K562 (cell line): ENCODE data around the gene GALNT18. TPM values are rescaled to one million over a fixed set of nuclear protein-coding genes. Genes with fewer than 3 reads are reported as not detected.

ENCODE experiments used
- ATAC-seq: fragments of 200-7000 bp; cut with Tn5 transposase; 3 replicates; pipeline ENCODE4 v1.9.1; 2020; ENCODE audit warnings: moderate library complexity
- BruUV-seq: library from RNA; stranded (reverse); fragments of 400-500 nt; replicated peaks from 2 replicates; lab custom pipeline; 2021; lab: Mats Ljungman, UMichigan
- CTCF ChIA-PET: fragments of 300-600 bp; formaldehyde crosslinking; extraction: SDS; loops from one replicate; lab custom pipeline; 2021; ENCODE audit warnings: low intra/inter-chr PET ratio; lab: Yijun Ruan, JAX
- POLR2A ChIA-PET: fragments of 300-600, 350-650 bp; sonication (Branson Sonifier 250); formaldehyde crosslinking; extraction: SDS; loops from one replicate; lab custom pipeline; 2021; ENCODE audit warnings: antibody characterized with exemption, inconsistent platforms; lab: Yijun Ruan, JAX
- DNase-seq, 4 experiments: peaks; one replicate each; pipeline versions ENCODE4 v3.0.0 to v3.0.0-alpha.2; 2011 to 2018; ENCODE audit warnings: low spot score in 3 of 4, mixed read lengths in 3 of 4; ENCODE audit errors: extremely low read depth in 1 of 4
- FAIRE-seq: peaks from 2 replicates; lab custom pipeline; 2011; peaks lifted over from hg19 to GRCh38; lab: Jason Lieb, UNC
- H2AFZ ChIP-seq: 2 replicates; pipeline ENCODE4 v1.6.0; 2011; ENCODE audit warnings: low read depth, low read length, control low read depth, inconsistent platforms
- H3K27ac ChIP-seq: fragments of 200-600 bp; 3 replicates; pipeline ENCODE4 v1.8.0; 2011; ENCODE audit warnings: low read depth, mild to moderate bottlenecking, control low read depth, inconsistent platforms, low read length, moderate library complexity, mixed read lengths; ENCODE audit errors: extremely low read depth
- H3K27me3 ChIP-seq, 2 experiments: fragments of 300-600 bp in 1 of 2; 2 replicates in 1 of 2; 3 replicates in 1 of 2; pipeline versions ENCODE4 v1.6.0 to v1.8.0; 2011; ENCODE audit warnings: inconsistent platforms in 2 of 2, low read length in 2 of 2, mild to moderate bottlenecking in 1 of 2, mixed read lengths in 1 of 2, moderate library complexity in 1 of 2; ENCODE audit not compliant: control insufficient read depth in 2 of 2, insufficient read depth in 2 of 2
- H3K36me3 ChIP-seq: fragments of 300-600 bp; 3 replicates; pipeline ENCODE4 v1.8.0; 2011; ENCODE audit warnings: mild to moderate bottlenecking, low read length, inconsistent platforms; ENCODE audit not compliant: control insufficient read depth, insufficient read depth
- H3K4me1 ChIP-seq, 2 experiments: fragments of 200-600 bp in 1 of 2; replicated peaks in 1 of 2; 2 replicates in 1 of 2; 3 replicates in 1 of 2; pipeline versions ENCODE4 v1.5.1 to v1.8.0; 2011; ENCODE audit warnings: inconsistent platforms in 2 of 2, low read length in 2 of 2, mild to moderate bottlenecking in 1 of 2, mixed read lengths in 1 of 2, moderate library complexity in 1 of 2; ENCODE audit not compliant: control insufficient read depth in 2 of 2, insufficient read depth in 2 of 2
- H3K4me2 ChIP-seq: 2 replicates; pipeline ENCODE4 v1.6.1; 2011; ENCODE audit warnings: low read length, control low read depth, inconsistent platforms, mixed read lengths; ENCODE audit not compliant: insufficient read depth
- H3K4me3 ChIP-seq: fragments of 200-600 bp; sonication (generic), shearing (Covaris generic); 2 replicates; pipeline ENCODE4 v1.5.1; 2016; ENCODE audit warnings: control low read depth, inconsistent platforms
- H3K79me2 ChIP-seq: fragments of 200-600 bp; 3 replicates; pipeline ENCODE4 v1.8.0; 2011; ENCODE audit warnings: low read length, inconsistent platforms; ENCODE audit not compliant: control insufficient read depth, insufficient read depth
- H3K9ac ChIP-seq, 2 experiments: 2 replicates each; pipeline versions ENCODE4 v1.6.0 to v1.6.1; 2011; ENCODE audit warnings: low read depth in 2 of 2, low read length in 2 of 2, control low read depth in 1 of 2, inconsistent platforms in 1 of 2, mild to moderate bottlenecking in 1 of 2, mixed read lengths in 1 of 2; ENCODE audit not compliant: insufficient read depth in 1 of 2
- H3K9me1 ChIP-seq: one replicate; pipeline ENCODE4 v1.6.0; 2011; ENCODE audit warnings: inconsistent platforms, mild to moderate bottlenecking, low read length, moderate library complexity; ENCODE audit not compliant: control insufficient read depth, insufficient read depth
- H3K9me3 ChIP-seq: replicated peaks from 2 replicates; pipeline ENCODE4 v1.5.1; 2011; ENCODE audit warnings: low read depth, low read length, inconsistent platforms; ENCODE audit not compliant: control insufficient read depth, insufficient read depth
- H4K20me1 ChIP-seq: replicated peaks from 2 replicates; pipeline ENCODE4 v1.6.1; 2011; ENCODE audit warnings: low read length, inconsistent platforms, mixed read lengths; ENCODE audit not compliant: control insufficient read depth, insufficient read depth
- NR1H2 ChIP-seq: sonication (generic); formaldehyde crosslinking; IDR thresholded peaks from 2 replicates; pipeline ENCODE4 v1.4.0; 2020; ENCODE audit warnings: mild to moderate bottlenecking, missing genetic modification reagents
- PBX2 ChIP-seq, 2 experiments: IDR thresholded peaks in 1 of 2; conservative IDR thresholded peaks in 1 of 2; 2 replicates each; pipeline ENCODE4 v1.6.1; 2016; ENCODE audit warnings: low read depth in 2 of 2, mild to moderate bottlenecking in 1 of 2, missing compliant biosample characterization in 1 of 2, missing genetic modification characterization in 1 of 2, moderate library complexity in 1 of 2
- SRSF3 ChIP-seq: fragments of 200-400 bp; formaldehyde crosslinking; IDR thresholded peaks from 2 replicates; pipeline ENCODE4 v1.6.1; 2016; ENCODE audit warnings: mild to moderate bottlenecking, low read length, moderate library complexity; ENCODE audit not compliant: insufficient read depth
- TAF7 ChIP-seq: fragments of 450-650 bp; IDR thresholded peaks from 2 replicates; pipeline ENCODE4 v1.6.1; 2016; ENCODE audit warnings: missing genetic modification characterization, missing compliant biosample characterization
- ZBTB1 ChIP-seq: sonication (generic); formaldehyde crosslinking; IDR thresholded peaks from 2 replicates; pipeline ENCODE4 v1.8.1; 2023; ENCODE audit warnings: missing genetic modification reagents, low read depth, mild to moderate bottlenecking, borderline replicate concordance
- ZNF121 ChIP-seq: sonication (generic); formaldehyde crosslinking; conservative IDR thresholded peaks from 2 replicates; pipeline ENCODE4 v1.8.0; 2022; ENCODE audit warnings: missing genetic modification reagents
- WGBS: fragments of 100-300 bp; shearing (Covaris generic); methylation state at CpG from one replicate; pipeline ENCODE4 v1.1.6; 2016; ENCODE audit warnings: low coverage, mixed read lengths; ENCODE audit not compliant: insufficient coverage; ENCODE audit errors: missing lambda C conversion rate; 5-methylcytosine and 5-hydroxymethylcytosine counted together
- in situ Hi-C: fragments of 300-500 bp; cut with MboI; formaldehyde crosslinking; loops from 4 replicates; pipeline ENCODE4 v1.15.0; 2018; ENCODE audit warnings: inconsistent platforms, mixed read lengths
- intact Hi-C: fragments of 100-400 bp; cut with micrococcal nuclease; formaldehyde crosslinking; loops from 2 replicates; pipeline ENCODE4 v1.14.2; 2022
- polyA plus RNA-seq, 8 experiments: library from polyadenylated mRNA; depleted of rRNA in 4 of 8; stranded (reverse) in 5 of 8; unstranded in 3 of 8; fragments of >200 nt; fragmentation: Nextera tagmentation in 2 of 8; fragmentation: Illumina TruSeq in 1 of 8; extraction: Ambion mirVana in 2 of 8; extraction: Trizol in 1 of 8; gene quantifications; 2 replicates each; pipeline versions ENCODE4 v1.2.1 to v1.2.3, GENCODE V29; 2011 to 2014; ENCODE audit warnings: inconsistent platforms in 1 of 8, missing spikeins in 1 of 8
- total RNA-seq, 7 experiments: library from RNA; depleted of rRNA in 6 of 7; stranded (reverse); fragments of >200 nt in 6 of 7; fragmentation: Illumina TruSeq in 2 of 7; extraction: Trizol in 2 of 7; gene quantifications; 2 replicates each; pipeline versions ENCODE4 v1.2.1 to v1.2.3, GENCODE V29; 2011 to 2021; ENCODE audit warnings: low replicate concordance in 1 of 7

The GALNT18 gene
- total and polyA plus RNA-seq, 9 of the 15 experiments (the other 6 are each of a cell fraction or from before 2014, with no cell fraction given): not detected

DNA sequence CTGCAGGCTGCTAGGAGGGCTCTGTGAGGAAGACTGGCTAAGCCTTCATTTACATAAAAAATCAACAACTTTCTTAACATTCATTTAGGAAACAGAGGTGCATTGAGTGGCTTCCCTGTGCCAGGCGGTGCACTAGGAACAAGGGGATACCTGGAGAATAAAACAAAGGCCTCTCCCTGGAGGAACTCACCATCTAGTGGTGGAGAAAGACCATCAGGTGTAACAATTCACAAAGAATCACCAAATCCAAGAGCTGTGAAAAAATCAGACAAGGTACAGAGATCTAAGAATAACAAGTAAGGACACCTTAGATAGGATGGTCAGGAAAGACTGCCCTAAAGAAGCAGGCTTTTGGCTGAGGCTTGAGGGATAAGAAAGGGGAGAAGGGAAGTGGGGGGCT lies 309.1 kb downstream of the GALNT18 start:
- in situ Hi-C loops: no loop called here
- FAIRE-seq (no peak), ATAC-seq (no peak), DNase-seq (no peak)
- CTCF ChIA-PET: no interaction called here
- Histone ChIP-seq H3K4me3 (no peak overlapping the region), H3K9me1 (no peaks in the 10 kb centered on the region), H3K4me1 (no peaks in the 10 kb centered on the region), H3K36me3 (no peaks in the 10 kb centered on the region), H3K79me2 (no peaks in the 10 kb centered on the region), H3K27ac (no peak overlapping the region), H3K27me3 (no peaks in the 10 kb centered on the region), H3K4me2 (no peak overlapping the region), H3K9me3 (no peaks in the 10 kb centered on the region), H3K9ac (no peak overlapping the region), H2AFZ (no peak overlapping the region), H4K20me1 (no peaks in the 10 kb centered on the region)
- TF ChIP-seq SRSF3 (no peak), TAF7 (tag) (no peak), PBX2 (CRISPR knock-in tag; IDR thresholded peaks at IDR 0.05; ENCODE audit: low read depth) (no peak), PBX2 (tag; conservative IDR thresholded peaks at IDR 0.05; ENCODE audit: low read depth) (no peak), NR1H2 (CRISPR knock-in tag) (no peak), ZNF121 (no peak), ZBTB1 (CRISPR knock-in tag) (no peak)
- POLR2A ChIA-PET: no interaction called here
- 0% methylated on average over 1 of the region's 1 CpG for WGBS
- intact Hi-C loops: no loop called here
- BruUV-seq: no TSS peak
